M059J (cell line): ENCODE data around the gene LRRC3. TPM values are rescaled to one million over a fixed set of nuclear protein-coding genes. Genes with fewer than 3 reads are reported as not detected.
"Not testable (repeated sequence)": the region's sequence is repeated elsewhere in the genome, so short reads cannot be mapped to it uniquely, and the experiment has no call there.

Experiments
- DNase-seq: peaks from one replicate; pipeline ENCODE4 v3.0.0-alpha.2; 2012; ENCODE audit warnings: low read depth
- total RNA-seq: library from RNA; depleted of rRNA; stranded (reverse); fragments of >200 nt; shearing (Covaris generic); gene quantifications from 2 replicates; pipeline ENCODE4 v1.2.3, GENCODE V29; 2014

Gene LRRC3
- total RNA-seq, 1 experiment from 2014 or later, result not detected

DNA sequence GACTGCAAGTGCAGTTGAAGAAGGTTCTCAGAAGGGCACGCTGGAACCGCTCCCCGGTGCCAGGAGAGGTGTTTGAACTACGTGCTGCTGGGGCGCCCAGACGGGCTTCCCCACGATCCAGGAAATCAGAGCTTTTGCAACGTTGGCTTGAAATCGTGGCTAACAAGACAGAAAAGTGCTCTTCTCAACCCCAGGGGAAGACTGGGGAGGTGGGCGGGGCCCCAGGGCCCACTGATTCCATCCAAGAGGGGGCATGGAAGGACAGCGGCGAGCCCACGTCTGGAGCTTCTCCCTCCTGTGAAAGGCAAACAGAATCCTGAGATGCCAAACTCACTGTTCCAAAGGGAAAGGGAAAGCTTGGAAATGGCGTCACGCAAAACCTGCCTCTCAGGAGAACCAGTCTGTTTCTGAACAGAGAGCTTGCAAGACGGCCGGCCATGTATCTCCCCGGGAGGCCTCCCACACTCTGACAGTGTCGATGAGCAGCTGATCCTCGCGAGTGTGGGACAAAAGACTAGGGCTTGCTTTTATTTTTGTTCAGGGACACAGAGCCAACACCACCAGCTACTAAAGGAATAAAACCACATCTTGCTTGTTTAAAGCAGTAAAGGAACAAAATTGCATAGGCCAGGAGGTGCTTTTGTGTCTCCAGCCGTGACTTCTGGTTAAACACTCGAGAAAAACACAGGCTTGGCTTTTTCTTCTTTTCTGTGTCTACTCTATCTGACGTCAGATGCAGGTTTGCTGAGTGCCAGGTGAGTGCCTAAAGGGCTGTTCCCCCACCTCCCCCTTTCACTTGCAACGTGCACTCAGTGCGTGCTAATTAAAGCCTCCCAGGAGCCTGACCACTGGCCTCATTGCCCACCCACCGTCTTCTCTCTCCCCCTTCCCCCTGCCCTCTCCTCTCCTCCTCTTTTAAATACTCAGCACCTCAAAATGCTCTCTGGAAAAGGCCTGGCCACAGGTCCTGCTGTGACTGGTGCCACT lies 41.5 kb downstream of the LRRC3 start:
- no peak for DNase-seq

DNA sequence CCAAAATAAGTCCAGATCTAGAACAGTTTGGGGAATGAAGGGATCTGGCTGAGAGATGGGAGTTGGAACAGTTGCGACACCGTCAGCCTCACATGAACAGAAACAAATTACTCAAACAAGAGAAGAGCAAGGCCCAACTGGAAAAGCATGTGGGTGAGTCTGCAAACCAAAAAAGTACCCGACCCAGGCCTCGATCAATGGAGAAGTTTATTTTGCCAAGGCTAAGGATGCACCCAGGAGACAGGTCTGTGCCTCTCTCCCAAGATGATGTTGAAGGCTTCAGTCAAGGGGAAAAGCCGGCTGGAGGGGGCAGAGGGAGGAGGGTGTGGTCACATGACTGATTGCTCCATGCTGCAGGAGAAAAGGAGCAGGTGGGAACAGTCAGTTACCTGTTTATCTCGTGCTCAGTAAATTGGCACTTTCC lies 42.4 kb downstream of the LRRC3 start:
- no peak for DNase-seq

DNA sequence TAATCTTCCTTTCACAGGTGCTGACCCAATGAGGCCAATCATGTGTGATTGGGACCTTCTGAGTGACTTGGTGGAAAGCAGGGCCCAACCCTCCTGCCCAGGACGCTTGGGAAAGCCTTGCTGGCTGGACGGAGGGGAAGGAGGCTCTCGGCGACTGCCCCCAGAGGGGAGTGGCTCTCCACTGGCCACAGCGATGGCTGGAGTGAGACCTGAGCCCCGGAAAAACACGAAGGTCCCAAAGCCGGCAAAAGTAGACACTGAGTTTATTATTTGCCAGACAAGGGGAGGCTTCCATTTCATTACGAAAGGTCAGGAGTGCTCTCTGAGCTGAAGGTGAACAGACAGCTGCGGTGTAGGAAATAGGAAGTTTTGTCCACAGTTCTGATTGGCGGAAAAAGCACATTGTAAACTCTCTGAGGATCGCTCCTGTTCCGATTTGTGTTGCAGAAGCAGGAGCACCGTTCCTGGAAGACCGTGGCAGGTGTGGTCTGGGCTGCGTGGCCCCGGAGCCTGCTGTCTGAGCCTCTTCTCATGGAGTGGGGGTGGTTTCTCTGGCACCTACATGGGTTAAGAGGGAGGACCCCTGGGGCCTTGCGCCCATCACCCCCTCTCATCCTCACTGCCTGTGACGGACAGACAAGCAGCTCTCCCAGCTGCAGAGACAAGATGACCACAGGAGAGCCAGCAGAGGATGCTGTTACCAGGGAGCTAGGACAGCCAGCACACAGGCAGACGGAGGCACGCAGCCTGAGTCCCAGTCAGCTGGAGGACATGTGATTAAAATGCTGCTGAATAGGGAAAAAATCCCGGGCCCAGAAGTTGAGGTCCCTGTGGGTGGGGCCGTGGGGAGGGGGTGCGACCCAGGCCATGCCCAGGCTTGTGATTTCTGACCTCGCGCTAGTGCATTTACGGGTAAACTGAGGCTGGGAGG lies 43.2 kb downstream of the LRRC3 start:
- no peak for DNase-seq

DNA sequence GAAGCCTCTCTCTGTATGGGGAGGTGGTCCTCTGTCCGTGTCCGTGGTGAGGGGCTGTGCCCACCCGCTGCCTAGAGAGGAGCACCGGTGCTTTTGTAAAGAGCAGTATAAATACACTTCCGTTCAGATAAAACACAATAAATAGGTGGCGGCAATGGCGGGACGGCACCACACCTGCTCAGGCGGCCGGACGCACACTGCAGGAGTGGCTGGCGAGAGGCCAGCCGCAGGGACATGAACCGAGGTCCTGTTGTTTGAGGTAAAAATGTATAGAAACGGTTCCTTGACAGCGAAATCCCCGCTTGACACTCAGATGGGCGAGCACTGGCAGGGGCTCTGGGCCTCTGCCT lies 43.9 kb downstream of the LRRC3 start:
- no peak for DNase-seq

DNA sequence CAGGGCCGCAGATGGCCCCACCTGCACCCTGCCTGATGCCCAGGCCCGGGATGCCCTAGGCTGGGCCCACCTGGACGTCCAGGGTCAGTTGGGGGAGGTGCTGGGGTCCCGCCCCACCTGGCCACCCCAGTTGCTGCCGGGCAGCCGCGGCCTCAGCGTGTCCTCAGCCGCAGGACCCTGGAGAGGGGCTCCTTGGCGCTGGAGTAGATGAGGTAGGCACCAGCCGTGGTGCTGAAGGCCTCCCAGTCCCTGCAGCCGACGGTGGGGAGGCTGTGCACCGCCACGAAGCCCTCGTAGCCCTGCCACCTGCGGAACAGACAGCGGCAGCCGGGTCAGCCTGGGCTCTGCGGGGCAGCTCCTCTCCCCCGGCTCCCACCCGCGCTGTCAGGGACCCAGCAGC lies 44.3 kb downstream of the LRRC3 start:
- DNase-seq, result no peak

DNA sequence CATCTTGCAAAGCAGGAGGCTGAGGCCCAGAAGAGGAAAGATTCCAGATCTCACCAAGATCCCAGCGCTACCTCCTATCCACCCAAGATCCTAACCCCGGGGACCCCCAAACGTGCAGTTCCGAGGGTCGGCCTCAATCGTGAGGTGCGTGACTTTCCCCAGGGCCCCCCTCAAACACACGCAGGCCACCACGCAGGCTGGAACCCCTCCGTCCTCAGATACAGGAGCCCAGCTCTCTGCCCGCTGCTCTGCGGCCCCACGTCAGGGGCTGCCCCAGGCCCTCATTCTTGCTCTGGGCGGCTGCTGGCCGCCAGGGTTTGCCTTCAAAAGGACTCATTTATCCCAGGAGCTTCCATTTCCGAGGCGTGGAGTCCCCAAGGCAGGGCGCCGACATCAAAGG lies 44.8 kb downstream of the LRRC3 start:
- DNase-seq, result no peak

DNA sequence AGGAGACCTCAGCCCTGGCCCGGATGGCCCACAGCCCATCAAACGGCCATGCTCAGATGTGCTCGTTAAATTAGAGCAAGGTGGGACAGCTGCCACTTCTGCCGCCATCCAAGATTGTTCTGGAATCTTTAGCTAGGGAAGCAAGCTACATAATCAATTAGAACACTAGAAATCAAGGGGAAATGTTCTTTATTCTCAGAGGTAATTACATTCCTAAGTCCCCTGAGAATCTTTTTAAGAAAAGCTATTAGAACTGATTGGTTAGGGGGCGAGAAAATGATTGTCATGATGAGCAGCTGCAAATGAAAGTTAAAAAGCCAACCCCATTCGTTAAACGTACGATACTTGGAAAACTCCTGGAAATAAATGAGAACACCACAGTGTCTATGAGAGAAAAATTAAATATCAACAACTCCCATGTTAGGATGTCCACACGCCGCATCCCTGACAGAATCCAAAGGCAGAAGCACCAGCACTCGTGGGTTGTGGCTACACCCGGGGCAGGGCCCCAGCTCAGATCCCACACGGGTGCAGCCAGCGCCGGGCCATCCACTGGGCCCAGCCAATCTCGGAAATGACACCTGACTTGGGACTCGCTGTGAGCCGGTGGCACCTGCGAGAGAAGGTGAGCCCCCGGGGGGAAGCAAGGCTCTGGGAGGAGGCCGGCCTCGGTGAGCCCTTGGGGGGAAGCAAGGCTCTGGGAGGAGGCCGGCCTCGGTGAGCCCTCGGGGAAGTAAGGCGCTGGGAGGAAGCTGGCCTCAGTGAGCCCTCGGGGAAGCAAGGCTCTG lies 47.1 kb downstream of the LRRC3 start:
- no peak for DNase-seq

DNA sequence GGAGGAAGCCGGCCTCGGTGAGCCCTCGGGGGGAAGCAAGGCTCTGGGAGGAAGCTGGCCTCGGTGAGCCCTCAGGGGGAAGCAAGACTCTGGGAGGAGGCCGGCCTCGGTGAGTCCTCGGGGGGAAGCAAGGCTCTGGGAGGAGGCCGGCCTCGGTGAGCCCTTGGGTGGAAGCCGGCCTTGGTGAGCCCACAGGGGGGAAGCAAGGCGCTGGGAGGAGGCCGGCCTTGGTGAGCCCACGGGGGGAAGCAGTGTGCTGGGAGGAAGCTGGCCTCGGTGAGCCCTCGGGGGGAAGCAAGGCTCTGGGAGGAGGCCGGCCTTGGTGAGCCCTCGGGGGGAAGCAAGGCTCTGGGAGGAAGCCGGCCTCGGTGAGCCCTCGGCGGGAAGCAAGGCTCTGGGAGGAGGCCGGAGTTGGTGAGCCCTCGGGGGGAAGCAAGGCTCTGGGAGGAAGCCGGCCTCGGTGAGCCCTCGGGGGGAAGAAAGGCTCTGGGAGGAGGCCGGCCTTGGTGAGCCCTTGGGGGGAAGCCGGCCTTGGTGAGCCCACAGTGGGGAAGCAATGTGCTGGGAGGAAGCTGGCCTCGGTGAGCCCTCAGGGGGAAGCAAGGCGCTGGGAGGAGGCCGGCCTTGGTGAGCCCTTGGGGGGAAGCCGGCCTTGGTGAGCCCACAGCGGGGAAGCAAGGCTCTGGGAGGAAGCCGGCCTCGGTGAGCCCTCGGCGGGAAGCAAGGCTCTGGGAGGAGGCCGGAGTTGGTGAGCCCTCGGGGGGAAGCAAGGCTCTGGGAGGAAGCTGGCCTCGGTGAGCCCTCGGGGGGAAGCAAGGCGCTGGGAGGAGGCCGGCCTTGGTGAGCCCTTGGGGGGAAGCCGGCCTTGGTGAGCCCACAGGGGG lies 47.9 kb downstream of the LRRC3 start:
- not testable (repeated sequence) for DNase-seq

DNA sequence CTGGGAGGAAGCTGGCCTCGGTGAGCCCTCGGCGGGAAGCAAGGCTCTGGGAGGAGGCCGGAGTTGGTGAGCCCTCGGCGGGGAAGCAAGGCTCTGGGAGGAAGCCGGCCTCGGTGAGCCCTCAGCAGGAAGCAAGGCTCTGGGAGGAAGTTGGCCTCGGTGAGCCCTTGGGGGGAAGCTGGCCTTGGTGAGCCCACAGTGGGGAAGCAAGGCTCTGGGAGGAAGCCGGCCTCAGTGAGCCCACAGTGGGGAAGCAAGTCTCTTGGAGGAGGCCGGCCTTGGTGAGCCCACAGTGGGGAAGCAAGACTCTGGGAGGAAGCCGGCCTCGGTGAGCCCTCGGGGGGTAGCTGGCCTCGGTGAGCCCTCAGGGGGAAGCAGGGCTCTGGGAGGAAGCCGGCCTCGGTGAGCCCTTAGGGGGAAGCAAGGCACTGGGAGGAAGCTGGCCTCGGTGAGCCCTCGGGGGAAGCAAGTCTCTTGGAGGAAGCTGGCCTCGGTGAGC lies 48.6 kb downstream of the LRRC3 start:
- no peak for DNase-seq

DNA sequence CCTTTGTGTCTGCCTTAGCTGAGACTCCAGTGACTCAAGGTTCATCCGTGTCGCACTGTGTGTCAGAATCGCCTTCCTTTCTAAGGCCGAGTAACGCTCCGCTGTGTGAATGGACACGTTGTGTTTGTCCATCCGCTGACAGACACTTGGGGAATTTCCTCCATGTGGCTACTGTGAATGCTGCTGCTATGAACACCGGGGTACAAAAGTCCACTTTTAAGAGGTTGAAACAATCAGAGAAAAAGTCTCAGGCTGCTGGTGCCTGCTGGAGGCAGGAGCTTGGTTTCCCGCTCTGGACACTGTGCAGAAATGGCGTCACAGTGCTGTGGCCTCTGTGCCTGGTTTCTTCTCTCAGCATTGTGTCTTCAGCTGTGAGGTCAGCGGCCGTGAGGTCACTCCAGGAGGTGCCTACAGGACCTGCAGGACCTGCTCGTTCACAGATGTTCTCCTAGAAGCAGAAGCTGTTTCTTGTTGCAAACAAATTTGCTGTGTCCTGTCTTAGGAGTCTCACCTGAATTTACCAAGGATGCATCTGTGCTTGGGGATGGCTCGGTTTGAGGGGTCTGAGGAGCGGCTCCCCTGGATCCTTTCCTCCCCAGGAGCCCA lies 50.5 kb downstream of the LRRC3 start:
- DNase-seq, result no peak

DNA sequence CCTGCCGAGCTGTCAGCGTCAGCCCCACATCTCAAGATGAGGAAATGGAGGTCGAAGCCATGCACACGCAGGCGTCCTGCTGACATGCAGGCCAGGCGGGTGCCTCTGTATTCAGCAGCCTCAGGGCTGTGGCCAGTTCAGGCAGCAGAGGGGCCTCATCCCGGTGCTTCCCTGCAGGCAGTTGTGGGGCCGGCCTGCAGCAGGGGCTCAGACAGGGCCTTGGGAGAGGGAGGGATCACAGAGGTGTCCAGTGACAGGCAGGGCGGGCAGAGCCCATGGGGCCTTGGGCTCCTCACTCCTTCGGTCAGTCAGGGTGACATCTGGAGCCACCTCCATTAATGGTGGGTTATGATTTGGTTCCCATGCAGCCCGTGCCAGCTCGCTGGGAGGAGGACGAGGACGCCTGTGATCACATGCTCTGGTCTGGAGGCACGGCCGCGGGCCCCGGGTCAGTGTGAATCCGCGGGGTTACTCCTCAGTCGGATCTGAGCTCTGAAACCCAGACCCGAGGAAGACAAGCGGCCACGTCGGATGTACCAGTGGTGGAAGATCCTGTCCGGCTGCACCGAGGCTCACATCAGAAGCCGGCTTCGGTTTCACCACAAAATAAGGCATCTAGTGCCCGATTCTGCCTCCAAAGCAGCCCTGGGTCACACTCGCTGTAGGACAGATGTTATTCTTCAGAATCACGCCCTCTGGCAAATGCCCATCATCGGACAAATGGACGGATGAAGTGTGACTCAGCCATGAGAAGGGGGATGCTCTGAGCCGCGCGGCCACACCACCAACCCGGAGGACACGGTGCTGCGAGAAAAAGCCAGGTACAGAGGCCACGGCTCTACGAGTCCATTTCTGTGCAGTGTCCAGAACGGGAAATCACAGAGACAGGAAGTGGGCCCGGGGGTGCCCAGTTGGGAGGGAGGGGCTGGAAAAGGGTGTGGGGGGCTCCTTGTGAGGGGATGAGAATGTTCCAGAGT lies 51.3 kb downstream of the LRRC3 start:
- no peak for DNase-seq

DNA sequence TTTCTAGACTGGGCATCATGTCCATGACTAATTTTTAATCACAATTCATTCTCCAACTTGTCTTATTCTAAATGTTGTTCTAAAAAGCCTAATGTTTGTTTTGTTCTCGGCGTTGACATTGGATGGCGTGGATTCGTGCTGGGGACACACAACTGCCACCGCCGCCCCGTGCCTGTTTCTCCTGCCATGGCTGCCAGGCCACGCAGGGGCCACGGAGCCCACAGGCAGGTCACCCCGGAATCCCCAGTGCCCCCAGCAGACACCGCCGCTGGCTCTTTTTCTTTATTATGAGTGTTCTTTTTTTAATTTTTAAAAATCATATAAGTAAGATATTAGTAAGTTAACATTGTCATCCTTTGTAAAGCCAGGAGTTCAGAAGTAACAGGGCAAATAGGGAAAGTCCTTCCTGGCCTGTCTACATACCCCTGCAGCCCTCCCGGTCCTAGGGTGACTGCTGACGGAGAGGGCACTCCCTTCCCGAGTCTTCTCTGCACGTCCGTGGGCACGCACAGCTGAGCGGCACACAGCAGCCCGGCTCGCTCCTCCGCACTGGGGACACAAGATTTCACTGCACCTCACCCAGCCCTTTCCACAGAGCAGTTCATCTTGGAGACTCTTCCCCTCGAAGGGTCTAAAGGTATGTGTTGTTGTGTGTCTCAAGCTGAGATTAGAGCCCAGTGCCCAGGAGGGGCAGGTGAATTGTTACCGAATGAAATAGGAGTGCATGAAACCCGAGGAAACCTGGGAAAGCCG lies 52.5 kb downstream of the LRRC3 start:
- no peak for DNase-seq

DNA sequence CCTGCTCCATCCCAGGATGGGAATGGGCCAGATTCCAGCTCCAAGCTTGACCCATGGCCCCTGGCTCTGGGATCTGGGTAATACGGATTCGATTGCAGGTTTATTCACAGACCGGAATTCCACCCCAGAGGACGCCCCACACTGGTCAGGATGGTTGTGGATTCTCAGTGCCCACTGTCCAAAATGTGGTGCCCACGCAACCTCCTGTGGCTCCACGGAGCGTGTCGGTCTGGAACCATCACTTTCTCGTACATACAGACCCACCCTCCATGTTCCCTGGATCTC lies 53.1 kb downstream of the LRRC3 start:
- DNase-seq, result no peak

DNA sequence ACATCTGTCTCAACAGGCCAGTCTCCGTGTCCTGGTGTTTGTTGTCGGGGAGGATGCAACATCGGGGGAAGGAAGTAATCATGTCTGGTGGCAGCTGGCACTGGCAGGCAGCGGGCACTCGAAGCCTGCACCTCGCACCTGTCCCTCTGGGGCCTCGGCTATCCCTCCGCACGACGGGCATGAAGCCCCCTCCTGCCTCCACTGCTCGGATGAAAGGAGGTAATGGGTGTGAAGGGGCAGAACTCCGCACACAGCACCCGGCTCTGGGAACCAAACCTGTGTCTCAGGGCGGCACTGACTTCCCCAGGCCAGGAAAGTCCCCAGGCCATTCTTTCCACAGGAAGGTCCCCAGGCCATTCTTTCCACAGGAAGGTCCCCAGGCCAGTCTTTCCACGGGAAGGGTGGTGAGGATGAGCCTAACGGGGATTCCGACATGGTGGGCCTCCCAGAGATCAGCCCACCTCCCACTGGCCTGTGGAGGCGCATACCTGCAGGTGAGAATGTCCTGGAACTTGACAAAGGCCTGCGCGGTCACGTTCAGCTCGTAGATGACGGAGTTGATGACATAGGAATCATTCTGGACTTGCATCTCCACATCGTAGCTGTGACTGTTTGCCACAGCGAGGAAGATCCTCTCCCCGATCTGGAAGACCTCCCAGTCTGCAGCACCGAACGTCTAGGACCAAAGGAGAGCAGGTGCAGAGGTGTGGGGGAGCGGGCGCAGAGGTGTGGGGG lies 53.6 kb downstream of the LRRC3 start:
- DNase-seq, result no peak

DNA sequence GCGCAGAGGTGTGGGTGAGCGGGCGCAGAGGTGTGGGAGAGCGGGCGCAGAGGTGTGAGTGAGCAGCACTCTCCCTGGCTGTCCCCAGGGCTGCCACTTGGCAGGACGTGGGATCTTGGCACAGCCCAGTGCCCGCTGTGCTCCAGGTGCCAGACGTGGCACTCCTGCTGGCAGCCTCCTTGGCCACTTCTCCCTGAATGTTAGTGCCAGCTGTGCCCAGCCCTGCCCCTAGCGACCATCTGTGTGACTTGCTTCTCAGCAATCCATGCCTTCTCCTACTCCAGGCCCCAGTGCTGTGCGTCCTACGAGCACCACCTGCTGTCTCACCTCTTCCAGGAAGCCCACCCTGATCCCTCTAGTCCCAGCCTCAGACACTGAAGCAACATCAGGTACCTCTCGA lies 54.2 kb downstream of the LRRC3 start:
- peak; percentile 60 for DNase-seq

DNA sequence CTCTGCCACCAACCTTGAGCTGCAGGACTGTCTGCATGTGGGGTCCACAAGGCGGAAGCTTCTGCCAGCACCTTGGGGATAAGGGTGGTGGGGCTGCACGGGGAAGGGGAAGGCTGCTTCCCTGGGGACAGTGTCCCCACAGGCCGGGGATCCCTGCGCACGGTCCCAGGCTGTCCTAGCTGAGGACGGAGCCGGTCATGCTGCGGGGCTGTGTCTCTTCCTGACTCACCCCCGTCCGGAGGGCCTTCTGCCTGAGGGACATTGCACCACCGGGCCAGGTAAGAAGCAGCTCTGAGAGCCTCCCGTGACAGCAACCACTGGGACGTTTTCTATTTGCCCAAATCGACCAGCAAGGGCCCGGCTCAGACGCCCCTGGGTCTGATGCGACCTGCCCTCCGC lies 54.8 kb downstream of the LRRC3 start:
- no peak for DNase-seq

DNA sequence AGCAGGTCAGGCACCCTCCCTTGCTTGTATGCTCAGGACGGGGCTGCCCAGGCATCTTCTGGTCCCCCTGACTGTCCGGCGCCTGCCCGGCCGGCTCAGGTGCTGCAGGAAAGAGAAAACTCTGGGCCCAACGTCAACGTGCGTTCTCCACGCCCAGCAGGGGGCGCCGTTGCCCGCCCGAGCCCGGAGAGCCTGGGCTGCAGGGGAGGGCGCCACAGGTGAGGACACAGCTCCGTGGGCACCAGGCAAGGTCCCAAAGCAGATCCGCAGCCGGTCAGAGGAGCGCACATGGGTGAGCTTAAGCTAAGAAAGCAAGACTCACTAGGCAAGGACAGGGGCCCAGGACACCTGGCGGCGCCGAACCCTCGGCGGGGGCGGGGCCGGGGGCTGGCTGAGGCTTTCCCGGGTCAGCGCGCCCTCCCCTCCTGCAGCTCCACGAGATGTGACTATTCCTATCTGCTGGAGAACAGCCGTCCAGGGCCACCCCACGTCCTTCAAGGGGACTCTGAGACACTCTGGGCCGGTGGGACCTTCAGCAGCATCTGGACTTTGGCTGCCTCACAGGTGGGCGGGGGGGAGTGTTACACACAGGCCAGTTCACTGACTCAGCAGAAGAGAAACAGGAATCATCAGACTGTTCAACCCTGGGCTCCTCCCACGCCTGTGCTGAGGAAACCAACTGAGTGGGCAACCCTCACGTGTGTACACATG lies 55.4 kb downstream of the LRRC3 start:
- DNase-seq, result peak; percentile 35
